HCT116 (cell line): ENCODE results near the gene HMX1. TPM values are rescaled to one million over a fixed set of nuclear protein-coding genes. Genes with fewer than 3 reads are reported as not detected.

Experiments used
- ATAC-seq: fragments of 200-7000 bp; cut with Tn5 transposase; 2 replicates; pipeline ENCODE4 v1.9.1; 2020; ENCODE audit warnings: mild to moderate bottlenecking, moderate library complexity
- BruUV-seq: library from RNA; stranded (reverse); fragments of 400-500 nt; replicated peaks from 2 replicates; lab custom pipeline; 2021; lab: Mats Ljungman, UMichigan
- CTCF ChIA-PET: fragments of 300-600 bp; sonication (Branson Sonifier 250); formaldehyde crosslinking; loops from one replicate; lab custom pipeline; 2021; ENCODE audit warnings: antibody characterized with exemption; lab: Charles Lee
- POLR2A ChIA-PET: fragments of 300-600, 350-600 bp; sonication (Branson Sonifier 250); formaldehyde crosslinking; loops from one replicate; lab custom pipeline; 2021; ENCODE audit warnings: antibody characterized with exemption; lab: Charles Lee
- RAD21 ChIA-PET, 2 experiments: fragments of 300-600 bp; sonication (Branson Sonifier 250); formaldehyde crosslinking; loops; one replicate each; lab custom pipeline; 2023; ENCODE audit warnings: low total read pairs in 2 of 2; ENCODE audit not compliant: uncharacterized antibody in 2 of 2, unreplicated experiment in 2 of 2, low non-redundant PET in 1 of 2; lab: Charles Lee
- DNase-seq: peaks from one replicate; pipeline ENCODE4 v3.0.0-alpha.2; 2010; ENCODE audit warnings: low read depth, low spot score
- H2AFZ ChIP-seq: fragments of 200-600 bp; shearing (Covaris generic), sonication (generic); 2 replicates; pipeline ENCODE4 v1.6.1; 2017; ENCODE audit warnings: low read depth, mixed run types, mixed read lengths, antibody characterized with exemption, low read length; ENCODE audit not compliant: poor library complexity, severe bottlenecking
- H3K27ac ChIP-seq: 2 replicates; pipeline ENCODE4 v1.5.1; 2012; ENCODE audit warnings: low read depth, low read length
- H3K27me3 ChIP-seq: fragments of 200-600 bp; sonication (generic); 2 replicates; pipeline ENCODE4 v1.6.1; 2016; ENCODE audit warnings: mixed run types, low read length, mixed read lengths; ENCODE audit not compliant: insufficient read depth
- H3K36me3 ChIP-seq, 2 experiments: fragments of 200-500 bp in 1 of 2; fragments of 200-600 bp in 1 of 2; sonication (Bioruptor generic) in 1 of 2; sonication (generic) in 1 of 2; 2 replicates each; pipeline versions ENCODE4 v1.5.1 to v1.6.1; 2014 to 2016; ENCODE audit warnings: low read length in 2 of 2, inconsistent platforms in 1 of 2, mixed read lengths in 1 of 2, mixed run types in 1 of 2; ENCODE audit not compliant: insufficient read depth in 2 of 2, control insufficient read depth in 1 of 2
- H3K4me1 ChIP-seq, 2 experiments: fragments of 200-600 bp in 1 of 2; sonication (generic) in 1 of 2; 2 replicates each; pipeline versions ENCODE4 v1.5.1 to v1.6.1; 2012 to 2017; ENCODE audit warnings: low read length in 2 of 2, inconsistent platforms in 1 of 2, mild to moderate bottlenecking in 1 of 2, mixed read lengths in 1 of 2, mixed run types in 1 of 2, moderate library complexity in 1 of 2; ENCODE audit not compliant: insufficient read depth in 2 of 2, control insufficient read depth in 1 of 2
- H3K4me2 ChIP-seq: fragments of 200-600 bp; sonication (generic); 2 replicates; pipeline ENCODE4 v1.6.1; 2017; ENCODE audit warnings: mixed run types, low read length, mixed read lengths
- H3K4me3 ChIP-seq, 2 experiments: fragments of 200-600 bp in 1 of 2; sonication (generic) in 1 of 2; replicated peaks in 1 of 2; 2 replicates each; pipeline ENCODE4 v1.5.1; 2011 to 2016; ENCODE audit warnings: low read length in 2 of 2, control low read depth in 1 of 2, low read depth in 1 of 2, mild to moderate bottlenecking in 1 of 2, mixed read lengths in 1 of 2, mixed run types in 1 of 2
- H3K79me2 ChIP-seq: fragments of 200-600 bp; sonication (generic); 2 replicates; pipeline ENCODE4 v1.6.1; 2017; ENCODE audit warnings: mild to moderate bottlenecking, mixed run types, low read length, moderate library complexity, mixed read lengths; ENCODE audit not compliant: insufficient read depth
- H3K9ac ChIP-seq: fragments of 200-600 bp; sonication (generic); 2 replicates; pipeline ENCODE4 v1.6.1; 2016; ENCODE audit warnings: low read length, mixed read lengths
- H3K9me2 ChIP-seq: fragments of 200-600 bp; sonication (generic), shearing (Covaris generic); 2 replicates; pipeline ENCODE4 v1.6.1; 2017; ENCODE audit warnings: mixed run types, mild to moderate bottlenecking, moderate library complexity; ENCODE audit not compliant: insufficient read depth
- H3K9me3 ChIP-seq, 2 experiments: fragments of 200-500 bp in 1 of 2; fragments of 200-600 bp in 1 of 2; sonication (Bioruptor generic) in 1 of 2; sonication (generic) in 1 of 2; 2 replicates each; pipeline ENCODE4 v1.6.1; 2014 to 2017; ENCODE audit warnings: low read length in 2 of 2, mixed read lengths in 2 of 2, inconsistent platforms in 1 of 2, low read depth in 1 of 2, mild to moderate bottlenecking in 1 of 2, mixed run types in 1 of 2, moderate library complexity in 1 of 2; ENCODE audit not compliant: control insufficient read depth in 1 of 2, insufficient read depth in 1 of 2
- H4K20me1 ChIP-seq: fragments of 200-600 bp; sonication (generic), shearing (Covaris generic); 2 replicates; pipeline ENCODE4 v1.6.1; 2017; ENCODE audit warnings: mixed run types, mild to moderate bottlenecking, moderate library complexity; ENCODE audit not compliant: insufficient read depth
- CBX3 ChIP-seq: IDR thresholded peaks from 2 replicates; pipeline ENCODE4 v1.6.1; 2012; ENCODE audit warnings: low read depth
- EGR1 ChIP-seq: IDR thresholded peaks from 2 replicates; pipeline ENCODE4 v1.6.1; 2012; ENCODE audit warnings: low read depth
- ELF1 ChIP-seq: IDR thresholded peaks from 2 replicates; pipeline ENCODE4 v1.6.1; 2012; ENCODE audit warnings: low read depth, borderline replicate concordance
- EZH2phosphoT487 ChIP-seq: fragments of 200-600 bp; IDR thresholded peaks from 2 replicates; pipeline ENCODE4 v1.6.1; 2018; ENCODE audit warnings: antibody characterized with exemption, borderline replicate concordance
- FOSL1 ChIP-seq: IDR thresholded peaks from 2 replicates; pipeline ENCODE4 v1.6.1; 2012; ENCODE audit warnings: low read depth
- POLR2A ChIP-seq: IDR thresholded peaks from 2 replicates; pipeline ENCODE4 v1.7.0; 2011; ENCODE audit warnings: borderline replicate concordance; ENCODE audit not compliant: insufficient read depth, insufficient read length; ENCODE audit errors: extremely low read depth
- POLR2AphosphoS5 ChIP-seq: IDR thresholded peaks from 2 replicates; pipeline ENCODE4 v1.6.1; 2011; ENCODE audit warnings: mild to moderate bottlenecking, low read depth, low read length, moderate library complexity
- RAD21 ChIP-seq: IDR thresholded peaks from 2 replicates; pipeline ENCODE4 v1.6.1; 2012; ENCODE audit warnings: low read depth, mild to moderate bottlenecking
- SIN3A ChIP-seq: IDR thresholded peaks from 2 replicates; pipeline ENCODE4 v1.6.1; 2012; ENCODE audit warnings: low read depth
- SP1 ChIP-seq: IDR thresholded peaks from 2 replicates; pipeline ENCODE4 v1.6.1; 2012; ENCODE audit warnings: low read depth
- SRF ChIP-seq: IDR thresholded peaks from 2 replicates; pipeline ENCODE4 v1.6.1; 2012; ENCODE audit warnings: low read depth
- TCF7L2 ChIP-seq: IDR thresholded peaks from 2 replicates; pipeline ENCODE4 v1.7.0; 2011; ENCODE audit warnings: borderline replicate concordance, inconsistent platforms; ENCODE audit not compliant: insufficient read depth, insufficient read length; ENCODE audit errors: extremely low read depth
- ZFX ChIP-seq: fragments of 450-650 bp; IDR thresholded peaks from 2 replicates; pipeline ENCODE4 v1.6.1; 2017
- intact Hi-C: fragments of 100-400 bp; cut with micrococcal nuclease; formaldehyde crosslinking; loops from 2 replicates; pipeline ENCODE4 v1.10.0; 2022
- total RNA-seq: library from RNA; stranded (reverse); gene quantifications from one replicate; pipeline ENCODE4 v1.2.1, GENCODE V29; 2021; ENCODE audit not compliant: unreplicated experiment
- TF ChIP-seq, protein P1 (sequence below): IDR thresholded peaks from 2 replicates; pipeline ENCODE4 v1.6.1; 2012; ENCODE audit warnings: low read depth
- TF ChIP-seq, protein P2 (sequence below), 3 experiments: fragments of 200-600 bp in 1 of 3; sonication (generic) in 1 of 3; IDR thresholded peaks in 2 of 3; conservative IDR thresholded peaks in 1 of 3; 2 replicates each; pipeline ENCODE4 v1.5.1; 2012 to 2017; ENCODE audit warnings: low read depth in 2 of 3, low read length in 2 of 3, antibody characterized with exemption in 1 of 3, borderline replicate concordance in 1 of 3, control low read depth in 1 of 3, mild to moderate bottlenecking in 1 of 3, mixed read lengths in 1 of 3, mixed run types in 1 of 3, moderate library complexity in 1 of 3; ENCODE audit not compliant: insufficient read depth in 1 of 3
- TF ChIP-seq, protein P3 (sequence below): IDR thresholded peaks from 2 replicates; pipeline ENCODE4 v1.6.1; 2012

Gene HMX1
- total RNA-seq, 1 experiment from 2014 or later, result 0.39 TPM

- TF ChIP-seq, protein P1, sequence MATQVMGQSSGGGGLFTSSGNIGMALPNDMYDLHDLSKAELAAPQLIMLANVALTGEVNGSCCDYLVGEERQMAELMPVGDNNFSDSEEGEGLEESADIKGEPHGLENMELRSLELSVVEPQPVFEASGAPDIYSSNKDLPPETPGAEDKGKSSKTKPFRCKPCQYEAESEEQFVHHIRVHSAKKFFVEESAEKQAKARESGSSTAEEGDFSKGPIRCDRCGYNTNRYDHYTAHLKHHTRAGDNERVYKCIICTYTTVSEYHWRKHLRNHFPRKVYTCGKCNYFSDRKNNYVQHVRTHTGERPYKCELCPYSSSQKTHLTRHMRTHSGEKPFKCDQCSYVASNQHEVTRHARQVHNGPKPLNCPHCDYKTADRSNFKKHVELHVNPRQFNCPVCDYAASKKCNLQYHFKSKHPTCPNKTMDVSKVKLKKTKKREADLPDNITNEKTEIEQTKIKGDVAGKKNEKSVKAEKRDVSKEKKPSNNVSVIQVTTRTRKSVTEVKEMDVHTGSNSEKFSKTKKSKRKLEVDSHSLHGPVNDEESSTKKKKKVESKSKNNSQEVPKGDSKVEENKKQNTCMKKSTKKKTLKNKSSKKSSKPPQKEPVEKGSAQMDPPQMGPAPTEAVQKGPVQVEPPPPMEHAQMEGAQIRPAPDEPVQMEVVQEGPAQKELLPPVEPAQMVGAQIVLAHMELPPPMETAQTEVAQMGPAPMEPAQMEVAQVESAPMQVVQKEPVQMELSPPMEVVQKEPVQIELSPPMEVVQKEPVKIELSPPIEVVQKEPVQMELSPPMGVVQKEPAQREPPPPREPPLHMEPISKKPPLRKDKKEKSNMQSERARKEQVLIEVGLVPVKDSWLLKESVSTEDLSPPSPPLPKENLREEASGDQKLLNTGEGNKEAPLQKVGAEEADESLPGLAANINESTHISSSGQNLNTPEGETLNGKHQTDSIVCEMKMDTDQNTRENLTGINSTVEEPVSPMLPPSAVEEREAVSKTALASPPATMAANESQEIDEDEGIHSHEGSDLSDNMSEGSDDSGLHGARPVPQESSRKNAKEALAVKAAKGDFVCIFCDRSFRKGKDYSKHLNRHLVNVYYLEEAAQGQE, result no peak
- no peak for TF ChIP-seq ZFX
- TF ChIP-seq SP1, result no peak
These were observed 16.7 kb downstream of the HMX1 start (continued) for GRCh38 chr4:8854931-8855330.

- intact Hi-C loops, result no loop called here
- ChIA-PET CTCF (no interaction called here), RAD21 (no interaction called here), POLR2A (no interaction called here)
- DNase-seq, result no peak
- Histone ChIP-seq H4K20me1 (no peaks in the 10 kb centered on the region), H2AFZ (no peak overlapping the region), H3K9ac (no peak overlapping the region), H3K4me2 (no peak overlapping the region), H3K27ac (no peak overlapping the region), H3K27me3 (no peaks in the 10 kb centered on the region; the same call in 1 of the 2 replicates), H3K4me3 (no peak overlapping the region), H3K9me3 (no peaks in the 10 kb centered on the region), H3K4me1 (peaks cover 0 to 6% of the 10 kb centered on the region in 2 experiments; a peak in 1 of 4 replicates), H3K36me3 (no peaks in the 10 kb centered on the region), H3K79me2 (no peaks in the 10 kb centered on the region), H3K9me2 (no peaks in the 10 kb centered on the region)
- BruUV-seq, result no TSS peak
- ATAC-seq, result no peak
- TF ChIP-seq TCF7L2 (no peak), POLR2A (no peak), SRF (no peak), SIN3A (no peak), EZH2phosphoT487 (no peak), RAD21 (no peak), POLR2AphosphoS5 (no peak), ZFX (no peak), CBX3 (no peak), FOSL1 (no peak), ELF1 (no peak), EGR1 (no peak)
- TF ChIP-seq, protein P2, sequence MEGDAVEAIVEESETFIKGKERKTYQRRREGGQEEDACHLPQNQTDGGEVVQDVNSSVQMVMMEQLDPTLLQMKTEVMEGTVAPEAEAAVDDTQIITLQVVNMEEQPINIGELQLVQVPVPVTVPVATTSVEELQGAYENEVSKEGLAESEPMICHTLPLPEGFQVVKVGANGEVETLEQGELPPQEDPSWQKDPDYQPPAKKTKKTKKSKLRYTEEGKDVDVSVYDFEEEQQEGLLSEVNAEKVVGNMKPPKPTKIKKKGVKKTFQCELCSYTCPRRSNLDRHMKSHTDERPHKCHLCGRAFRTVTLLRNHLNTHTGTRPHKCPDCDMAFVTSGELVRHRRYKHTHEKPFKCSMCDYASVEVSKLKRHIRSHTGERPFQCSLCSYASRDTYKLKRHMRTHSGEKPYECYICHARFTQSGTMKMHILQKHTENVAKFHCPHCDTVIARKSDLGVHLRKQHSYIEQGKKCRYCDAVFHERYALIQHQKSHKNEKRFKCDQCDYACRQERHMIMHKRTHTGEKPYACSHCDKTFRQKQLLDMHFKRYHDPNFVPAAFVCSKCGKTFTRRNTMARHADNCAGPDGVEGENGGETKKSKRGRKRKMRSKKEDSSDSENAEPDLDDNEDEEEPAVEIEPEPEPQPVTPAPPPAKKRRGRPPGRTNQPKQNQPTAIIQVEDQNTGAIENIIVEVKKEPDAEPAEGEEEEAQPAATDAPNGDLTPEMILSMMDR (IDR thresholded peaks at IDR 0.05 in 2 of 3, conservative IDR thresholded peaks at IDR 0.05 in 1 of 3; ENCODE audit: borderline replicate concordance in 1 of 3, insufficient read depth in 1 of 3, low read depth in 2 of 3, low read length in 2 of 3), result no peak
- TF ChIP-seq, protein P3, sequence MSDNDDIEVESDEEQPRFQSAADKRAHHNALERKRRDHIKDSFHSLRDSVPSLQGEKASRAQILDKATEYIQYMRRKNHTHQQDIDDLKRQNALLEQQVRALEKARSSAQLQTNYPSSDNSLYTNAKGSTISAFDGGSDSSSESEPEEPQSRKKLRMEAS, result no peak
- TF ChIP-seq, protein P1, result no peak
These were observed 17.6 kb downstream of the HMX1 start for GRCh38 chr4:8854016-8854415.
